ENCODE results near the gene ACTC1. TPM values are rescaled to one million over a fixed set of nuclear protein-coding genes. Genes with fewer than 3 reads are reported as not detected.
"Not testable (repeated sequence)": the region's sequence is repeated elsewhere in the genome, so short reads cannot be mapped to it uniquely, and the experiment has no call there.

Gene ACTC1
- total and polyA plus RNA-seq, 8 donors, result 1.8 to 9.5 (median 4.9) TPM; not detected in 1

DNA sequence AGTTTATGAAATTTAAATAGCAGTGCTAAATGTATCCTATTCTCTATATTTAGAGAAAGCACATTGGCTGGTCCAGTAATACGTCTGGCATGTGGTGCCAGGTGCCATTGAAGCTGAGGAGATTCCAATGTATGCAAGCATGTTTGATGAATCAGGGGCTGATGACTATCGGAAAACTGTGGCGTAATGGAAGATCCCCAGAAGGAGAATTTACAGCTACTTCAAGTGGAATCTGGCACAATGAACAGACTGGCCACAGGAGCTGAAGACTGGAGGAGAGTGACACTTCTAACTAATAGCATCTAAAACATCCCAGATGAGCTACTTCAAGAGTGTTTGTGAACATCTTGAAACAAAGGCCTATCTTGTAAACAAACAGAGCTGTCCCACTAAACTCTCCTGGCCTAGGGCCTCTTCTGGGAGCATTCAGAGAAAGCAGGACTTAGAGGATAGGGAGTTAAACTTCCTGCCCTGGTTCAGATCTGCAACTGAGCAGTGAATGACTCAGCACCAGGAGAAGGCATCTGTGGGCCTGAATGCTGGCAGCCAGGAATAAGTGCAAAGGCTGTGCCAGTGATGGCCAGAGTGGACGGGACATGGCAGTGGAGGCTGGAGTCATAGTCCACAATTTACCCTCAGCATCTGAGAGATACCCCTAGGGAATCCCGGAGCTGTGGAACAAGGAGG lies 15.2 kb upstream of the ACTC1 start:
- peak overlapping the region in 1 of 5 donors; percentile 46 for H3K27ac ChIP-seq

GRCh38 chr15:34809186-34809585 lies 13.8 kb upstream of the ACTC1 start:
- TF ChIP-seq EP300 (IDR thresholded peaks at IDR 0.05), result no peak
- intact Hi-C loops (cut with DNase I; ENCODE audit: low total_unique reads), result no loop called here
- Histone ChIP-seq H3K27ac (no peak overlapping the region), H3K4me1 (no peaks in the 10 kb centered on the region), H3K36me3 (no peaks in the 10 kb centered on the region), H3K27me3 (peaks cover 0 to 2% (median 0%) of the 10 kb centered on the region in 3 donors), H3K9me3 (peaks cover 0 to 11% (median 6%) of the 10 kb centered on the region in 4 donors), H3K4me3 (no peak overlapping the region)
- no peak for DNase-seq
- WGBS, 5 donors, result 58 to 74% (median 67%) methylated on average over 3 of the region's 3 CpGs

More for the DNA sequence above, 15.2 kb upstream of the ACTC1 start:
- no peak for DNase-seq
- intact Hi-C loops (cut with DNase I; ENCODE audit: low total_unique reads), result no loop called here
- H3K4me1 ChIP-seq, result no peaks in the 10 kb centered on the region
- H3K36me3 ChIP-seq, result no peaks in the 10 kb centered on the region
- no peak overlapping the region for H3K4me3 ChIP-seq
- 65 to 75% (median 72%) methylated on average over 5 of the region's 5 CpGs for WGBS, 5 donors
- peaks cover 0 to 11% (median 6%) of the 10 kb centered on the region in 4 donors for H3K9me3 ChIP-seq
- TF ChIP-seq POLR2AphosphoS5 (IDR thresholded peaks at IDR 0.05) (peak in 1 of 3 donors; percentile 17), EP300 (IDR thresholded peaks at IDR 0.05) (no peak), CTCF (IDR thresholded peaks at IDR 0.05) (no peak), POLR2A (IDR thresholded peaks at IDR 0.05) (no peak)
- peaks cover 0 to 2% (median 0%) of the 10 kb centered on the region in 3 donors for H3K27me3 ChIP-seq

GRCh38 chr15:34808016-34808415 lies 12.7 kb upstream of the ACTC1 start:
- no peak overlapping the region for H3K4me3 ChIP-seq
- peaks cover 0 to 11% (median 6%) of the 10 kb centered on the region in 4 donors for H3K9me3 ChIP-seq
- no peak for DNase-seq
- no peak overlapping the region for H3K27ac ChIP-seq
- 76 to 94% (median 91%) methylated on average over 3 of the region's 3 CpGs for WGBS, 5 donors
- peaks cover 0 to 2% (median 0%) of the 10 kb centered on the region in 3 donors for H3K27me3 ChIP-seq
- intact Hi-C loops (cut with DNase I; ENCODE audit: low total_unique reads), result no loop called here
- H3K36me3 ChIP-seq, result no peaks in the 10 kb centered on the region
- no peak for TF ChIP-seq CTCF (IDR thresholded peaks at IDR 0.05)
- TF ChIP-seq EP300 (IDR thresholded peaks at IDR 0.05), result no peak
- no peak for TF ChIP-seq POLR2A (IDR thresholded peaks at IDR 0.05)
- no peak for TF ChIP-seq POLR2AphosphoS5 (IDR thresholded peaks at IDR 0.05)
- no peaks in the 10 kb centered on the region for H3K4me1 ChIP-seq

GRCh38 chr15:34807241-34807640 lies 11.9 kb upstream of the ACTC1 start:
- H3K4me1 ChIP-seq; H3K27me3 ChIP-seq; H3K4me3 ChIP-seq; H3K27ac ChIP-seq; intact Hi-C loops (cut with DNase I; ENCODE audit: low total_unique reads); DNase-seq; H3K36me3 ChIP-seq: not testable (repeated sequence)
- WGBS, 5 donors, result 61 to 72% (median 63%) methylated on average over 8 of the region's 8 CpGs
- H3K9me3 ChIP-seq, result peaks cover 0 to 11% (median 6%) of the 10 kb centered on the region in 4 donors

DNA sequence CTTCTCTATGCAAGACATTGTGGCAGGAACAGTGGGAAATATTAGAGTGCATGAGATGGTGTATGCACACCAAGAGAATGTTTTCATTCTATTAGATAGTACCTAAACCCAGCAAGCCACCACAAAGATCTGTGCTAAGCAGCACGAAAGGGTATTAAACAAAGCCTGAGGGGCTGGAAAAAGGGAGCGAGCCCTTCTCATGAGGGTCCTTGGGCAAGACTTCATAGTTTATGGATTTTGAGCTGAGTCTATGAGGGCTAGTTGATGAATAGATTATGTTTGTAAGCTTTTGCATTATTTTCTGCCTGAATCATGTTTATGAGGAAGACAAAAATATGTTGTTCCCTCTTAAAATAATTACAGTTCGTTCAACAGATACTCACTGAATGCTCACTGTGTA lies 9.4 kb upstream of the ACTC1 start:
- Histone ChIP-seq H3K4me1 (peaks cover 0 to under 1% (median 0%) of the 10 kb centered on the region in 4 donors), H3K36me3 (no peaks in the 10 kb centered on the region), H3K27ac (no peak overlapping the region), H3K4me3 (no peak overlapping the region), H3K27me3 (peaks cover 0 to 2% (median 0%) of the 10 kb centered on the region in 3 donors), H3K9me3 (peaks cover 0 to 11% (median 6%) of the 10 kb centered on the region in 4 donors)
- no peak for DNase-seq
- intact Hi-C loops (cut with DNase I; ENCODE audit: low total_unique reads), result no loop called here
- 68 to 76% (median 73%) methylated on average over 3 of the region's 3 CpGs for WGBS, 5 donors
- TF ChIP-seq CTCF (IDR thresholded peaks at IDR 0.05), result no peak
- no peak for TF ChIP-seq EP300 (IDR thresholded peaks at IDR 0.05)
- TF ChIP-seq POLR2A (IDR thresholded peaks at IDR 0.05), result no peak
- TF ChIP-seq POLR2AphosphoS5 (IDR thresholded peaks at IDR 0.05), result no peak

All from stomach (tissue), 9 donors.